Cerebellar cortex (tissue), 1 donor: ENCODE measurements around the gene MED20.

ENCODE experiments used
- DNase-seq: peaks from one replicate; pipeline ENCODE4 v3.0.0-alpha.2; 2015; ENCODE audit warnings: low spot score

The MED20 gene

GRCh38 chr6:41941280-41942066 lies 20.5 kb upstream of the MED20 start, which contains the start of gene CCND3:
Gene CCND3, minus strand, starts transcription at chr6:41941808. Its CDS starts 159 bp downstream, at chr6:41941649.
- peak; percentile 88 for DNase-seq

DNA sequence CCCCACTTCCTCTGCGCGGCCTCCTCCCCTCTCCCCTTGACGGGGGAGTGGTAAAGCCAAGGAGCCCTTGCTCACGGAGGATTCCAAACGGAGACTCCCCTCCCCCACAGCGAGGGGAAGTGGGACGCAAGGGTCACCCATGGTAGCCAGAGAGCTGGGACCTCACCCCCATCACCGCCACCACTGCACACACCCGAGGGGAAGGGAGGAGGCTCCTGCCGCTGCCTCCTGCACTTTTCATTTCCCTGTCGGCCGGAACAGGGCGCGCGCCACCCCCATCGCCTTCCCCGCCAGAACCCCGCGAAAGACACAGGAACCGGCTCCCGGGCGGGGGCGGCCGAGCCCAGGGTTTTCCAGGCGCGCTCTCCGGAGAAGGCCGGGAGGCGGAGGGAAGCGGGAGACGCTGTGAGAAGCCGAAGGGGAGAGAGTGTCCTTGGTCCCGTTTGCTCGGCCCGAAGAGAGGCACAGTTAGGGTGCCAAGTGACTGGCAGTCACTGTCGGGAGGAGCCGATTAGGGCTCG lies 19.9 kb upstream of the MED20 start:
- DNase-seq: no peak

- DNase-seq: no peak
Measured at GRCh38 chr6:41939848-41940758, 19.2 kb upstream of the MED20 start.

DNA sequence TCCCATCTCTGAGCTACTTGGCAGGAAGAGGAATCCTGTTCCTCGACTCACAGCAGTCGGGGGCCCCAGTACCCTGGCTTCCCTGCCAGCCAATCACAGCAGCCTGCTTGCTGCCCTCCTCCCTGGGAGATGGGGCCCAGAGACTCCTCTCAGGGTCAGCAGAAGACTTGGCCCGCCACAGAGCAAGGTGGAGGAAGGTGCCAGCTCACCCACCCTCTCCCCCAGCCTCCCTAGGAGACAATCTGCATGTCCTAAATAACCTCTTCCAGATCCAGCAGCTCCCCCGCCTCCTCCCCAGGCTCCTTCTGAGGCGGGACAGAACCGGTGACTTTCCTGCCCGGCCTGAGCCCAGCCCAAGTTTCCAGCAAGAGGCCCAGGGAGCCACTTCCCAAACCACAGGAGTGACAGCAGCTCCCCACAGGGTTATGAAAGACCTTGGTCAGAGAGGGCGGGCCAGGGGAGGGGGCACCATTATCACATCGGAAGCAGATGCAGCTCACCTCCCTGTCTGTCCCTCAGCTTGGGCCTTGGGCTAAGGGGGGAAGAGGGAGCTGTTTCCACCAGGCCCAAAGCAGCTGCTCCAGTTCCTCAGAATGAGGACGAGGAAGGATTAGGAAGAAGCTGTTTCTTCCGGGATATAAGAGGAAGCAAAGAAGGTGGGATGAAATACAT lies 18.4 kb upstream of the MED20 start:
- DNase-seq: no peak

- no peak for DNase-seq
Measured at GRCh38 chr6:41938590-41939175, 17.7 kb upstream of the MED20 start.

- DNase-seq: no peak
Measured at GRCh38 chr6:41937861-41938574, 17.1 kb upstream of the MED20 start.

DNA sequence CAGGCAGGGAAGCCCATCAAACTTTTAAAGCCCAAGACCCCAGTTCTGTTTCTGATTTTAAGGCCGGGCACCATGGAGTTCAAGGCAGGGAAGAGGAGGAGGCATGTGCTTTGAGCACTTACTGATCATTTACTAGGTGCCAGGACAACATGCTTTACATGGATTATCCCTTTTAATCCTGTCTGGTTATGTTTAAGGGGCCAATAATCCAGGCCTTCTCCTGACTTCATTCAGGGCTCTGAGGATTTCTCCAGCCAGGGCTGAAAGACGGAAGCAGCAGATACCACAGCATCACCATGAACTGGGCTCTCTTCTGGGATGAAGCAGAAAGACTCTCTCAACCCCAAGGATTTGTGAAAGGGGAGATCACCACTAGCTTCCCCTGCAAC lies 16.5 kb upstream of the MED20 start:
- DNase-seq: peak; percentile 8

DNA sequence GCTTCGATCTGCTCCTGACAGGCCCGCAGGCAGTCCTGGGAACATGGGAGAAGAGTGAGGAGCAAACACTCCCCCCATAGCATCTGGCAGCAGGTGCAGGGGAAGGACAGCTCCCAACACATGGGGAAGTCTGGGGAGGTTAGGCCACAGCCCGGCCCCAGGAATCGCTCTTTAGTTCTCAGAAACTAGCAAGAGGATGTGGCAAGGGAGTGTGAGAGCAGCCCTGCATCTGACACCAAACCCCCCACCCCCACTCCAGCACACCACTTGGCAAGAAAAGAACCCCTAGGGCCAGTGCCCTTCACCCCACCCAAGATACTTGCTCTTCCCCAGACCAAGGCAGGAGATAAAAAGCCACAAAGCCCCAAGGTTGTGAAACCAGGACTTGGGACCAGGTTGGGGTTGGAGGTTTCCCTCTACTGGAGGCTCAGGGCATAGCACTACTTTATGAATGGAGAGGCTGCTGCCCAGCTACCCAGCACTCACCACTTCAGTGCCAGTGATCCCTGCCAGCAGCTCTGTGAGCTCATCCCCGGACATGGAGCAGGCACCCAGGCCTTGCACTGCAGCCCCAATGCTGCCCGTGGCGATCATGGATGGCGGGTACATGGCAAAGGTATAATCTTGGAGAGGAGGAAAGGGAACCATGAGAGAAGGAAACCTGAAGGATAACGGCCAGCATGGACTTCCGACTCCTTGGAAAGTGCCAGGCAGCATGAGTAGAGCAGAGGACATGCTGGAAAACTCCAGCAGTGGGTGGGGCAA lies 15.3 kb upstream of the MED20 start:
- peak; percentile 91 for DNase-seq

- peak; percentile 22 for DNase-seq
Measured at GRCh38 chr6:41935685-41936072, 14.7 kb upstream of the MED20 start.

GRCh38 chr6:41935193-41935574 lies 14.2 kb upstream of the MED20 start:
- DNase-seq: peak; percentile 16

GRCh38 chr6:41934278-41935192 lies 13.6 kb upstream of the MED20 start:
- DNase-seq: no peak

GRCh38 chr6:41932378-41932777 lies 11.4 kb upstream of the MED20 start:
- no peak for DNase-seq

- no peak for DNase-seq
Measured at GRCh38 chr6:41931792-41932191, 10.9 kb upstream of the MED20 start.

- DNase-seq: no peak
Measured at GRCh38 chr6:41929924-41930323, 9.0 kb upstream of the MED20 start.

- no peak for DNase-seq
Measured at GRCh38 chr6:41927253-41927652, 6.3 kb upstream of the MED20 start.

DNA sequence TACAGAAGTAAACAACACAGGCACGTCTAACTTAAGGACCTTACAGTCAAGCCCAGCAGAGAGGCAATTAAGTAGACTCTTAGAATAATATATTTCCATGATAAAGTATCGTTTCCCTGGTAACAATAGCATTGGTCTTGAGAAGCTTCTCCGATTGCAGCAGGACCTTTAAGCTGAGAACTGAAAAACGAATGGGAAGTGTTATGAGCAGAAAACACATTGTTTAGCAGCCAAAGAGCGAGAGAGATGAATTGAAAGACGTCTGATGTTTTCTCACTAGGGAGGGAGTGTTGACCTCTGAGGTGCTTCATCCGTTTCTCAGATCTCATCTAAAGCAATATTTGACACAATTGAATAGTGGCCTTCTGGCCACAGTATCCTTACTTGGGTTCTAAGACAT lies 1.2 kb upstream of the MED20 start:
- DNase-seq: no peak

DNA sequence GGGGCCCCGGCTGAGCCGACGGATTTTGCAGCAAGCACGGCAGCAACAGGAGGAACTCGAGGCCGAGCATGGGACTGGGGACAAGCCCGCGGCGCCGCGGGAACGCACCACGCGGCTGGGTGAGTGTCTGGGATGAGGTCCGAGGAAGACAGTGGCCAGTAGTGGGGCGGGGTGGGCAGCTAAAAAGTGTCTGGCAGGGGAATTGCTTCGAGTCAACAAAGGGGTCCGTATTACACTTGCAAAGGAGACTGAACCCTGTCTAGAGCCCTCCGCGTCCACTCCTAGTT lies 716 bp upstream of the MED20 start:
- no peak for DNase-seq

GRCh38 chr6:41917528-41917927 lies 3.4 kb downstream of the MED20 start:
- no peak for DNase-seq

GRCh38 chr6:41914869-41915530 lies 5.9 kb downstream of the MED20 start:
- DNase-seq: no peak
